ENCODE results near the gene MCAT. TPM values are rescaled to one million over a fixed set of nuclear protein-coding genes. Genes with fewer than 3 reads are reported as not detected.

The MCAT gene
- total RNA-seq, 1 donor from 2014 or later = 24.0 TPM

- peaks cover 10% of the 10 kb centered on the region for H3K4me1 Mint-ChIP-seq (ENCODE audit: unreplicated experiment)
- no peak overlapping the region for H3K4me3 Mint-ChIP-seq
- peak overlapping the region; percentile 82 for H3K27ac Mint-ChIP-seq
- H3K27me3 Mint-ChIP-seq = no peaks in the 10 kb centered on the region
- peaks cover 10% of the 10 kb centered on the region for H3K9me3 Mint-ChIP-seq
- no peak for TF ChIP-seq CTCF (conservative IDR thresholded peaks at IDR 0.05)
- DNase-seq (ENCODE audit: extremely low spot score, unreplicated experiment) = no peak
- H3K36me3 Mint-ChIP-seq = peaks cover 4% of the 10 kb centered on the region
Observed at GRCh38 chr22:43098356-43098755, 44.8 kb downstream of the MCAT start.

DNA sequence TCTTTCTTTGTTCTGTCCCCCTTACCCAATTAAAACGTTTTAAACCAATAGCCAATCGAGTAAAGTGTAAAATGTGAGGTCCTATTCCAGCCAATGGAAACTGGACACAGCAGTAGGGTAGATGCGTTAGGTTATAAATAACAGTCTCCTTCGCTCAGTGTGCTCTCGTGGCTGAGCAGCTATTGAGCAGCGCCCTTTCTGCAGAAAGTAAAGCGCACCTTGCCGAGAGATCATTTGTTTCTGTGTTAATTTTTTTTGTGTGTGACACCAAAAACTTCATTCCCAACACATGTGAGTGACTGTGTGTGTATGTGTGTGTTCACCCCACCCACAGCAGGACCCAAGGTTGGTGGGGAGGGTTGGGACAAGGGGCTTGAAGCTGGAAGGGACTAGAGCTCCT, 46.8 kb downstream of the MCAT start:
- no peak for DNase-seq (ENCODE audit: extremely low spot score, unreplicated experiment)
- peaks cover 4% of the 10 kb centered on the region for H3K36me3 Mint-ChIP-seq
- peaks cover 5% of the 10 kb centered on the region for H3K4me1 Mint-ChIP-seq (ENCODE audit: unreplicated experiment)
- TF ChIP-seq CTCF (conservative IDR thresholded peaks at IDR 0.05) = no peak
- peaks cover 10% of the 10 kb centered on the region for H3K9me3 Mint-ChIP-seq
- H3K27ac Mint-ChIP-seq = no peak overlapping the region
- H3K27me3 Mint-ChIP-seq = no peaks in the 10 kb centered on the region
- H3K4me3 Mint-ChIP-seq = no peak overlapping the region

GRCh38 chr22:43094551-43094950, 48.6 kb downstream of the MCAT start:
- Mint-ChIP-seq H3K4me1 (ENCODE audit: unreplicated experiment) (no peaks in the 10 kb centered on the region), H3K27me3 (no peaks in the 10 kb centered on the region), H3K36me3 (peaks cover 4% of the 10 kb centered on the region), H3K27ac (no peak overlapping the region), H3K9me3 (peaks cover 5% of the 10 kb centered on the region), H3K4me3 (no peak overlapping the region)
- DNase-seq (ENCODE audit: extremely low spot score, unreplicated experiment) = no peak
- TF ChIP-seq CTCF (conservative IDR thresholded peaks at IDR 0.05) = no peak

DNA sequence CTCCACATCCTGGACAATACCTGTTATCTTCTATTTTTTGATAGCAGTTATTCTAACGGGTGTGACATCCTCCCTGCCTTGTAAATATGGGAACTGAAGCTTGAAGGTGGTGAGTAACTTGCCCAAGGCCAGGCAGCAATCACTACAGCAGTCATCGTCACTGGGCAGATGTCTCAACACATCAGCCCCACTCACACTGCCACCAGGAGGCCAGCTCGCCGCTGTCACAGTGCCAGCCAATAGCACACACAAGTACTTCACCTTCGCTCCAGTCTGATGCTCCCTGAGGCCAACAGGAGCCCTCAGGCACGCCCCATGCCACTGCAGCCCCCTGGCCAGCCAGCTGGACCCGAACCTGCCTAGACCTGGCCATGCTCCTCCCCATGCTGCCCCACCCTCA, 49.1 kb downstream of the MCAT start:
- no peak overlapping the region for H3K4me3 Mint-ChIP-seq
- H3K4me1 Mint-ChIP-seq (ENCODE audit: unreplicated experiment) = no peaks in the 10 kb centered on the region
- H3K27me3 Mint-ChIP-seq = no peaks in the 10 kb centered on the region
- no peak for TF ChIP-seq CTCF (conservative IDR thresholded peaks at IDR 0.05)
- H3K27ac Mint-ChIP-seq = peak overlapping the region; percentile 29
- peaks cover 4% of the 10 kb centered on the region for H3K36me3 Mint-ChIP-seq
- DNase-seq (ENCODE audit: extremely low spot score, unreplicated experiment) = no peak
- H3K9me3 Mint-ChIP-seq = peaks cover 5% of the 10 kb centered on the region

DNA sequence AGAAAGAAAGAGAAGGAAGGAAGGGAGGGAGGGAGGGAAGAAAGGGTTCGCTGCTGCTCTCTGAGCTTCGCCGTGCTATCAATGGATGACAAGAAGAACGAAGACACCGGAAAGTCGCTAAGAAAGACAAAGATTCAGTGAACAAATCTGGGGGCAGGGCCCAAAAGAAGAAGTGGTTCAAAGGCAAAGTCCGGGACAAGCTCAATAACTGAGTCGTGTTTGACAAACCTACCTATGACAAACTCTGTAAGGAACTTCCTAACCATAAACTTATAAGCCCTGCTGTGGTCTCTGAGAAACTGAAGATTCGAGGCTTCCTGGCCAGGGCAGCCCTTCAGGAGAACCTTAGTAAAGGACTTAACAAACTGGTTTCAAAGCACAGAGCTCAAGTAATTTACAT, 51.1 kb downstream of the MCAT start:
- no peak overlapping the region for H3K4me3 Mint-ChIP-seq
- H3K36me3 Mint-ChIP-seq = peaks cover 4% of the 10 kb centered on the region
- peak overlapping the region; percentile 50 for H3K27ac Mint-ChIP-seq
- TF ChIP-seq CTCF (conservative IDR thresholded peaks at IDR 0.05) = no peak
- peaks cover 5% of the 10 kb centered on the region for H3K9me3 Mint-ChIP-seq
- no peaks in the 10 kb centered on the region for H3K4me1 Mint-ChIP-seq (ENCODE audit: unreplicated experiment)
- DNase-seq (ENCODE audit: extremely low spot score, unreplicated experiment) = no peak
- no peaks in the 10 kb centered on the region for H3K27me3 Mint-ChIP-seq

Data from type B pancreatic cell (in vitro differentiated cells).